ENCODE data around the gene SLC25A44.
"Not testable (repeated sequence)": the region's sequence is repeated elsewhere in the genome, so short reads cannot be mapped to it uniquely, and the experiment has no call there.

SLC25A44 gene

DNA sequence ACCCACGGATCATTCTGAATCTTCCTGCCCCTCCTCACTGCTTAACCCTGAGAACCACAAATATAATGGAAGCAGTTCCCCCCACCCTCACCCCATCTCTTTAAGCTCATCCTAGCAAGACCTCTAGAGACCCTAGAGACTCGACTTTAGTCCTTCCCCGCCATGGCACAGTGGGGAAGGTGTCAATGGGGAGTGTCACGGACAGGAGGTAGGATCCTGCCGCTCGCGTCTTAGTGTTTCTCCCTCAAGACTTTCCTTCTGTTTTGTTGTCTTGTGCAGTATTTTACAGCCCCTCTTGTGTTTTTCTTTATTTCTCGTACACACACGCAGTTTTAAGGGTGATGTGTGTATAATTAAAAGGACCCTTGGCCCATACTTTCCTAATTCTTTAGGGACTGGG, 18.2 kb downstream of the SLC25A44 start:
- DNase-seq: no peak

DNA sequence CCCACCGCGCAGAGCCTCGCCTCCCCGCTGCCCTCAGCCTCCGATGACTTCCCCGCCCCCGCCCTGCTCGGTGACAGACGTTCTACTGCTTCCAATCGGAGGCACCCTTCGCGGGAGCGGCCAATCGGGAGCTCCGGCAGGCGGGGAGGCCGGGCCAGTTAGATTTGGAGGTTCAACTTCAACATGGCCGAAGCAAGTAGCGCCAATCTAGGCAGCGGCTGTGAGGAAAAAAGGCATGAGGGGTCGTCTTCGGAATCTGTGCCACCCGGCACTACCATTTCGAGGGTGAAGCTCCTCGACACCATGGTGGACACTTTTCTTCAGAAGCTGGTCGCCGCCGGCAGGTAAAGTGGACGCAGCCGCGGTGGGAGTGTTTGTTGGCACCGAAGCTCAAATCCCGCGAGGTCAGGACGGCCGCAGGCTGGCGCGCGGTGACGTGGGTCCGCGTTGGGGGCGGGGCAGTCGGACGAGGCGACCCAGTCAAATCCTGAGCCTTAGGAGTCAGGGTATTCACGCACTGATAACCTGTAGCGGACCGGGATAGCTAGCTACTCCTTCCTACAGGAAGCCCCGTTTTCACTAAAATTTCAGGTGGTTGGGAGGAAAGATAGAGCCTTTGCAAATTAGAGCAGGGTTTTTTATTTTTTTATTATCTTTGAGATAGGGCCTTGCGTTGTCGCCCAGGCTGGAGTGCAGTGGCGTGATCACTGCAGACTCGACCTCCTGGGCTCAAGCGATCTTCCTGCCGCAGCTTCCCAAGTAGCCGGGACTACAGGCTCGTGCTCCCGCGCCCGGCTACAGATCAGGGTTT, 19.1 kb downstream of the SLC25A44 start, which contains the start of gene PMF1:
Gene PMF1, plus strand, starts transcription at position 175 of the 811 bp plus-strand sequence. Its CDS starts 9 bp downstream, at position 184.
- DNase-seq: peak; percentile 97

GRCh38 chr1:156213644-156213966, 19.7 kb downstream of the SLC25A44 start:
- DNase-seq: no peak

DNA sequence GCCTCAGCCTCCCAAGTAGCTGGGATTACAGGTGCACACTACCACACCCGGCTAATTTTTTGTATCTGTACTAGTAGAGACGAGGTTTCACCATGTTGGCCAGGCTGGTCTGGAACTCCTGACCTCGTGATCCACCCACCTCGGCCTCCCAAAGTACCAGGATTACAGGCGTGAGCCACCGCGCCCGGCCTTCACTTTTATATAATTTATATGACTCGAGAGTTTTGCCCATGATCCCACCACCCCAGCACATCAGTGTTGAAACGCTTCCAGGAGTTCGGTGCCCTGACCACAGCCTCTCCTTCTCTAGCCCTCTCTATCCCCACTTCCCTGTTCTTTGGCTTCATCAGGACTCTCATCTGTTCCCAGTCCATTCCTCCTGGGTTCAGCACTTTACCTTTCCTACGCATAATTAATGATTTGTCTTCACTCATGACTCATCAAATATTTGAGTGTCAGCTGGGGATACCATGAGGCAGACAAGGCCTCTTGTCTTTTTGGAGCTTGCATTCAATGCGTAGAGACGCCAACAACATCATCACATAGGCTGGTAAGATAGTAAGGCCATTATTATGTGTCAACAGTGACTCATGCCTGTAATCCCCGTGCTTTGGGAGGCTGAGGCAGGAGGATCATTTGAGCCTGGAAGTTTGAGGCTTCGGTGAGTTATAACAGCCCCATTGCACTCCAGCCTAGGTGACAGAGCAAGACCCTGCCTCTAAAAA, 20.3 kb downstream of the SLC25A44 start:
- peak; percentile 59 for DNase-seq

GRCh38 chr1:156216361-156217086, 22.6 kb downstream of the SLC25A44 start:
- DNase-seq: not testable (repeated sequence)

- DNase-seq: no peak
These were observed 24.0 kb downstream of the SLC25A44 start for GRCh38 chr1:156217871-156218270.

DNA sequence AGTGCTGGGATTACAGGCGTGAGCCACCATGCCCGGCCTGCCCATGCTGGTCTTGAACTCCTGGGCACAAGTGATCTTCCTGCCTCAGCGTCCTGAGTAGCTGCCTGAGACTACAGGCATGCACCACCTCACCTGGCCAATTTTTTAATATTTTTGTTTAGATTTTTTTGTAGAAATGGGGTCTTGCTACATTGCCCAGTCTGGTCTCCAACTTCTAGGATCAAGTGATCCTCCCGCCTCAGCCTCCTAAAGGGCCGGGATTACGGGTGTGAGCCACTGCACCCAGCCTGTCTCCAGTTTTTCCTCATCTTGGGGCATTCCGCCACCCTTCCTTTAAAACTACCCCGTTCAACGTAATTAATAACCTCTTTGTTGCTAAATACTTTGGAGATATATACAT, 26.3 kb downstream of the SLC25A44 start:
- no peak for DNase-seq

- no peak for DNase-seq
These were observed 28.2 kb downstream of the SLC25A44 start for GRCh38 chr1:156221986-156222692.

DNA sequence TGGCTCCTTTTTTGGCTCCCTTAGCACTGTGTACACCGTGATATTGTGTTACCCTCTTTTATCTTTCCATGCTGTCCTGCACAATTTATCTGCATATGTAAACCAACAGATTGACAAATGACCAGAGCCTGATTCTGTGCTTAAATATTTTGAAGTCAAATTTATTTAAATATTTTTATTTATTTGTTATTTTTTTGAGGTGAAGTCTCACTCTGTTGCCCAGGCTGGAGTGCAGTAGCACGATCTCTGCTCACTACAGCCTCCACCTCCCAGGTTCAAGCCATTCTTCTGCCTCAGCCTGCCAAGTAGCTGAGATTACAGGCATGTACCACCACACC, 31.7 kb downstream of the SLC25A44 start:
- no peak for DNase-seq

GRCh38 chr1:156226116-156226538, 32.2 kb downstream of the SLC25A44 start:
- no peak for DNase-seq

DNA sequence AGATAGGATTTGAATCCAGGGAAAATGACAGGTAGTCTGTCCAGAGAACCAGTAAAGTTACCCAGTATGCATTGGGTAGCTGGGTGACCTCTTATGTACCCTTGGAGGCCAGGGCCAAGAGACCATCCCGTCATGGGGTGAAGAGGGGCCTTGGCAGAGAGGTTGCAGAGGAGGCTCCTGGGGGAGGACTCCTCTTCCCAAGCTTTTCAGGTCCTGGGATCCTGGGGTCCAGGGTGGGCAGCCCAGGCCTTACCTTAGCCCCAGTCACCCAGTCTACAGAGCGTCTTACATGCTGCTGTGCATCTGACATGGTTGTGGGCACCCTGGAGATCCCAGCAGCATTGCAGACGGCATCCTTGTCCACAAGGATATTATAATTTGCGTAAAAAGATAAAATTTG, 32.9 kb downstream of the SLC25A44 start:
- no peak for DNase-seq

- DNase-seq: no peak
These were observed 34.6 kb downstream of the SLC25A44 start for GRCh38 chr1:156228501-156228900.

DNA sequence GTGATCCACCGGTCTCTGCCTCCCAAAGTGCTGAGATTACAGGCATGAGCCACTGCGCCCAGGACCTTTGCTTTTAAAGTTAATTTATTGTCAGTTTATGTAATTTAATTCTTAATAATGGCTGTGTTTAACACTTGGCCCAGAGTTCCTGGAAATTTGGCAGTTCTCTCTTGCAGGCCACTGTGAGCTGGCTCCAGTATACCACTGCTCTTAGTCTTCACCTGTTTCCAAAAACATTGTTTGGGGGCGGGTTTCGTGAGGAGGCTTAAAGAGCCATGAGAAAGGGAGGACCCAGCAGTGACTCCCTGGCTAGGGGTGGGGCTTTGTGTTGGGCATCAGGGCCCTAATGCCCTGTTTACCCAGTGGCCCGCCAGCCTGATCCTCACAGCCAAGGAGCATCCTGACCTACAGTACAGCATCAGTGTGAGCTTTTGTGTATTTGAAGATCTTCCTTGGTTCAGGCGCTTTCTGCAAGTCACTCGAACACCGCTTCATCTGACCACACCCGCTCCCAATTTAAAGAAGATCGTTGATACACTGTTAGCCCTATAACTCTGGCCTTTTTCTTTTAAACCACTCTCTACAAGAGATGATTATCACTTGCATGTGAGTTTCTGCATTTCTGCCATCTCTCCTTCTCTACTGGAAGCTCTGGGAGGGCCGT, 36.0 kb downstream of the SLC25A44 start:
- DNase-seq: no peak

DNA sequence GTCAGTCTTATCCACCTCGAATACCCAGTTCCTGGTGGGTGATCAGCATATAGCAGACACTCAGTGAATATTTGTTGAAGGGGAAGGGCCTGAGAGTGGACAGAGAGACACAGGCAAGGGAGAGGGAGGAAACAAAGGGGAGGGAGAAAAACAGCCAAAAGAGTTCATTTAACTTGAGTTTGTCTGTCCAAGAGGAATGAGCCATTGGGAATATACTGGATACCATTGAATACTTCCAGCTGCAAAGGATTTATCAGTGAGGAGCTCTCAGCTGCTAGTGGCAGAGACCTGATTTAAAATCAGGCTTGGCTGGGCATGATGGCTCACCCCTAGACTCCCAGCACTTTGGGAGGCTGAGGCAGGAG, 36.6 kb downstream of the SLC25A44 start:
- DNase-seq: no peak

GRCh38 chr1:156232201-156232894, 38.4 kb downstream of the SLC25A44 start:
- no peak for DNase-seq

DNA sequence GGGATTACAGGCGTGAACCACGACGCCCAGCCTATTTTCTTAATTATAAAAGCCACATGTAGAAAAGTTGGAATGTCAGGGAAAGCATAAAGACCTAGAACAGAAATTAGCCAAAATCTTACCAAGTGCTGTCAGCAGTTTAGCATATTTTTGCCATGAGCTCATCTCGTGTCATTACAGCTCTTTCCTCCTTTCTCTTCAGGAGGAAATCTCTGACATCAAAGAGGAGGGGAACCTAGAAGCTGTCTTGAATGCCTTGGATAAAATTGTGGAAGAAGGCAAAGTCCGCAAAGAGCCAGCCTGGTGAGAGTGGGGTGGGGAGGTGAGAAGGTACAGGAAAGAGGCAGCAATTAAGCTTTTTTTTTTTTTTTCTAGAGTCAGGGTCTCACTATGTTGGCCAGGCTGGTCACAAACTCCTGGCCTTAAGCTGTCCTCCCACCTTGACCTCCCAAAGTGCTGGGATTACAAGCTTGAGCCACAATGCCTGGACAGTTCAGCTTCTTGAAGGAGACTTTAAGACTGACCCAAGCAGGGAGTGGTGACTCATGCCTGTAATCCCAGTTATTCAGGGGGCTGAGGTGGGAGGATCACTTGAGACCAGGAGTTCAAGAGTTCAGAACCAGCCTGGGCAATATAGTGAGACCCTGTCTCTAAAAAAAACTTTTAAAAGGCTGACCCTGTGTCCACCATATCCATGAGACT, 39.7 kb downstream of the SLC25A44 start:
- DNase-seq: peak; percentile 87

DNA sequence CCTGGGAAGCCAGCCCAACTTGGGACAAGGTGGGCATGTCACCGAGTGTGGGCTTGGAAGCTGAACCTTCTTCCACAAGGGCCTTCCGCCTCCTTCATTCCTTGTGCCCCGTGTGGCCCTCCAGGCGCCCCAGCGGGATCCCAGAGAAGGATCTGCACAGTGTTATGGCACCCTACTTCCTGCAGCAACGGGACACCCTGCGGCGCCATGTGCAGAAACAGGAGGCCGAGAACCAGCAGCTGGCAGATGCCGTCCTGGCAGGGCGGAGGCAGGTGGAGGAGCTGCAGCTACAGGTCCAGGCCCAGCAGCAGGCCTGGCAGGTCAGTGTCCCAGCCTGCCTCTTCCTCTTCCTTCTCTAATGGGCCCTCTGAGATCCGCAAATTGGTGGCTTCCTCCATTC, 42.3 kb downstream of the SLC25A44 start:
- DNase-seq: no peak

DNA sequence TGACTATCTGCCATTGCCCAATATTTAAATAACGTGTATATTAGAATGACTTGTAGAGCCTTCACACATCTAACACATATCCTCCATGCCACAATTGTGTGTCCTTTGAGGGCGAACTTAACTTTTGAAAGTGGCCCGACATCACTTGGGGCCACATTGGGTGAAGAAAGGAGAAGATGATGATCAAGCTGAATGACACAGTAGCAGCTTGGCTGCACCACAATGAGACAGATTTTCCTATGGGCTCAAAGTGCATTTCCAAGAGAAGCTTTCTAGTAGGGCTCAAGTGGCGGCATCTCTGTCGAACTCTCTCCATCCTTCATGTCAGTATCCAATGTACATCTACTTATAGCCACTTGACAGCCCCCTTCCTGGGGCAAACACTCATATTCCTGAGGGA, 44.3 kb downstream of the SLC25A44 start:
- no peak for DNase-seq

DNA sequence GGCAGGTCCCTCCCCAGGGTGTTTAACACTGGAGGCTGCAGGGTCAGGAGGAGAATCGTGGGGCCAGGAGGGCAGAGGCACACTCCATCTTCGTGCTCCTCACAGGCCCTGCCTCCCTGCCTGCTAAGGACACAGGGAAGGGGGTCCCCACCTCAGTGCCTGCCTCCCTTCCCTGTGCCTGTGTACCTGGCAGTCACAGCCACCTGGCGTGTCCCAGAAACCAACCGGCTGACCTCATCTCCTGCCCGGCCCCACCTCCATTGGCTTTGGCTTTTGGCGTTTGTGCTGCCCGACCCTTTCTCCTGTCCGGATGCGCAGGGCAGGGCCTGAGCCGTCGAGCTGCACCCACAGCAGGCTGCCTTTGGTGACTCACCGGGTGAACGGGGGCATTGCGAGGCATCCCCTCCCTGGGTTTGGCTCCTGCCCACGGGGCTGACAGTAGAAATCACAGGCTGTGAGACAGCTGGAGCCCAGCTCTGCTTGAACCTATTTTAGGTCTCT, 47.5 kb downstream of the SLC25A44 start:
- peak; percentile 74 for DNase-seq

GRCh38 chr1:156241926-156242325, 48.0 kb downstream of the SLC25A44 start, which contains the start of gene BGLAP:
TSS of gene BGLAP (plus strand) at chr1:156242184. CDS start at chr1:156242232, 48 bp downstream.
- no peak for DNase-seq

- no peak for DNase-seq
These were observed 48.8 kb downstream of the SLC25A44 start for GRCh38 chr1:156242738-156243137.
